T-helper 9 cell (primary cell): ENCODE measurements around the gene DNAH2.

Experiments used
- DNase-seq: peaks from one replicate; pipeline ENCODE4 v3.0.0-alpha.2; 2020

DNAH2 gene

DNA sequence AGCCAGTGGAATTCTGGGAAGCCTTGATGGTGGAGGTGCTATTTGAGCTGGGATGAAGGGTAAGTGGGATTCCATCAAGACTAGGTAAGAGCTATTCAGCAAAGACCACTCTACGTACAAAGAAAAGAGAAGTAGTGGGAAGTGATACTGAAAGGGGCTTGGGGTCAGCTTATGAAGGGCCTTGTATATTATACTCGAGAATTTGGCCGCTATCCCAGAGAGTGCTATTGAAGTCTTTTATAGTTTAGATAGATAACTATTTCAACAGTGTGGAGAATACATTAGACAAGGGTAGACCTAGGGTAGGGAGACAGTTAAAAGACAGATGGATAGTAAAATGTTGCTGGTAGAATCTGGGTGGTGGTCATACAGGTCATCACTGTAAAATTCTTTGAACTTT, 10.3 kb downstream of the DNAH2 start:
- no peak for DNase-seq

- DNase-seq = no peak
These were observed 12.3 kb downstream of the DNAH2 start for GRCh38 chr17:7729816-7730215.

GRCh38 chr17:7732981-7733539, 15.5 kb downstream of the DNAH2 start:
- DNase-seq = no peak

DNA sequence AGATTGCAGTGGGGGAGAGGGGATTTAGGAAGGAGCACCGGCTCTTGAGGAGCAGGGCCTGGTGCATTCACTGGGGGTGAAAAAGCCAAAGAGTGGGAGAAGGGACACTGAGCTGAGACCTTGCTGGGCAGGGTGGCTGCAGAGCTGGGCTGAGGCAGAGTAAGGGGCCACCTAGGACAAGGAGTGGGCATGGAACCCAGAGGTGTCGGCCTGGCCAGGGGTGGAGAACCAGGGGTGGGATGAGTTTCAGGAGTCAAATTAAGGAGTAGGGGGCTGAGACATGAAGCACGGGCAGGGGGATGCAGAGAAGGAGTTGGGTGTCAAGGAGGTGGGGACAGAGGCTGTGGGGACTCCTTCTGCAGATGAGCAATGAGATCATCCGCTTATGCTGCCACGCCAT, 20.1 kb downstream of the DNAH2 start:
- no peak for DNase-seq

GRCh38 chr17:7739746-7740145, 22.2 kb downstream of the DNAH2 start:
- DNase-seq = no peak

DNA sequence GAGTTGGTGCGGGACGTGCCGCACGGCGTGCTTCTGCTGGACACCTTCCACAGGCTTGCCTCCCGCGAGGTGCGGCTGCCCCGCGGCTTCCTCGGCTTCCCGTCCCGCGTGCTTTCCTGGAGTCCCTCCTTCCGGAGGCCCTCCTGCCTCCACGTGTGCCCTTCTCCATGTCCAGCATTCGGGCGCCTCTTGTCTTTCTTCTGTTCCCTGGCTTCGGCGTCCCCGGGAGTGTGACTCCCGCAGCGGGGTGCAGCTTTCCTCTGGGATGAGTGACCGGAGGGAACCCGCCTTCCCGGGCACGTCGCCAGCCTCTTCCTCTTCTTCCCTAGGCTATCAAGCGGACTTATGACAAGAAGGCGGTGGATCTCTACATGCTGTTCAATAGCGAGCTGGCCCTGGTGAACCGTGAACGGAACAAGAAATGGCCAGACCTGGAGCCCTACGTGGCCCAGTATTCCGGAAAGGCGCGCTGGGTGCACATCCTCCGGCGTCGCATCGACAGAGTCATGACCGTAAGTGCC, 23.0 kb downstream of the DNAH2 start:
- DNase-seq = no peak

DNA sequence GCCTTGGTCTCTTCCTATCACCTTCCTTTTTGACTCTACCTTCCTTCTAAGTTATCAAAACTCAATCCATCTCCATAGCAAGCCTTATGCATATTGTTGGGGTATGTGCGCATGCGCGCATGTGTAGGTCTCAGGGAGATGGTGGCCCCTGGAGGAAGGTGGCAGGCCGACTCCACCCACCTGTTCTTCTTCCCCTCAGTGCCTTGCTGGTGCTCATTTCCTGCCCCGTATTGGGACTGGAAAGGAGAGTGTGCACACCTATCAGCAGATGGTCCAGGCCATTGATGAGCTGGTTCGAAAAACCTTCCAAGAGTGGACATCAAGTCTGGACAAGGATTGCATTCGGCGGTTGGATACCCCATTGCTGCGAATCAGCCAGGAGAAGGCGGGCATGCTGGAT, 25.2 kb downstream of the DNAH2 start:
- no peak for DNase-seq

DNA sequence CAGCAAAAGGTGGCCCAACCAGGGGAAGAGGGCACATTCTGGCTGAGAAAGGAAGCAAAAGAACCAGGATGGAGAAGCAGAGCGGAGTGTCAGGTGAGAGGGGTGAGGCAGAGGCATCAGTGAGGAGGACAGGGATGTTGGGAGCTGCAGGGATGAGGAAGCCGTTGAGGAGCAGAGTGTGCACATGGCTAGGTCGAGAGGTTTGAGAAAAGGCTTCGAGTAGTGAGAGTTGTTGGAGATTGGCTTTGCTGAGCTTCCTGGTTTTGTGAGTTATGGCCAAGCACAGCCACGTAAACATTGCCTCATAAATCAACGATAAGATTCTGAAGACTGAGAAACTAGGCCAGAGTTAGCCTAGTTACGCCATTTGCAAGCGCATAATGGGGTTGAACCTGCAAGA, 26.9 kb downstream of the DNAH2 start:
- no peak for DNase-seq

GRCh38 chr17:7745748-7746470, 28.4 kb downstream of the DNAH2 start:
- DNase-seq = no peak

DNA sequence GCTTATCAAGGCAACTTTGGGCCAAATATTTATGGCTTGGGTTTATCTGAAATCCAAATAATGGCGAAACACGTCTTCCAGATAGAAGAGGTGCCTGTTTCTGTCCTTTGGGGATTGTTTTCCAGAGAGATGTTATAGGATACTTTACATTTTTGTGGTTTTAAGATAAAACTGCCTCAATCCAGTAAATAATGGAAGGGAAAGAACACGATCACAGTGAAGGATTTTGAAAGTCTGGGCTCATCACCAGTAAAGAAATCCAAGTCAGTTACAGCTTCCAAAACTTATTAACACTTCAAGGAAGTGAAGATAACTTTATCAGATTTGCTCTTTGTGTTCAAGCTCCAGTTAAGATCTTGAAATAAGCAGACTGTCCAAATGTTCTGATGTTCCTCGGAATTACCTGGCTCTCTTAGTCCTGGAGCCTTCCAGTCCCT, 30.1 kb downstream of the DNAH2 start:
- DNase-seq = no peak

DNA sequence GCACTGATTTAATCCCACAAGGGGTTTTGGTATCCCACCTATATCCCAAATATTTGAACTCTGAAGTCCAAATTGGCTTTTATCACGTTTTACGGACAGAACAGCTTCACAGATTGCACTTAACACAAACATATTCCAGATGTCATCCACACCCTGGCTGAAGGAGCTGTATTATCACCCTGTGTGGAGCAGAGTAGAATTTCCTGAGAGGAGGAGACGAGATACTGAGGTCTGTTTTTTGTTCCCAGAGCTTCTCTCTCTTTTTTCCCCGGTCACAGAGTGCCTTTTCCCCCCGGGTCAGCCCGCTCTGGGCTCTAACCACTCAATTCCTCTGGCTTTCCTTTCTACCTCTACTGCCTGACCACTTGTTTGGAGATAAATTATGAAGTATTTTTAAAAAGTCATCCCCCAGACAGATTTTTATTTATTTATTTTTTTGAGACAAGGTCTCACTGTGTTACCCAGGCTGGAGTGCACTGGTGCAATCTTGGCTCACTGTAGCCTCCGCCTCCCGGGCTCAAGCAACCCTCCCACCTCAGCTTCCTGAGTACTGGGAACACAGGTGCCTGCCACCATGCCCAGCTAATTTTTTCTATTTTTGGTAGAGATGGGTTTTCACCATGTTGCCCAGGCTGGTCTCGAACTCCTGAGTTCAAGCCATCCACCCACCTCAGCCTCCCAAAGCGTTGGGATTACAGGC, 30.7 kb downstream of the DNAH2 start:
- DNase-seq = no peak

GRCh38 chr17:7750321-7750821, 32.8 kb downstream of the DNAH2 start:
- DNase-seq = no peak

DNA sequence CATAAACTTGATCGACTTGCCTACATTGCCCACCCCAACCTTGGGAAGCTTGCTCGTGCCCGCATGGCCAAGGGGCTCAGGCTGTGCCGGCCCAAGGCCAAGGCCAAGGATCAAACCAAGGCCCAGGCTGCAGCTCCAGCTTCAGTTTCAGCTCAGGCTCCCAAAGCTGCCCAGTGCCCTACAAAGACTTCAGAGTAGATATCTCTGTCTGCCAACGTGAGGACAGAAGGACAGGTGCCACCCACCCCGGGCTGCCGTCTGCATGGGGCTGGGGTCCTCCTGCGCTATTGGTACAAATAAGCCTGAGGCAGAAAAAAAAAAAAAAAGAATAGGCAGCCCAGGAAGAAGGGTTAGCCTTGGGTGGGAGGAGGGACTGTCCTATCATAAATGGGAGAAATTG, 37.1 kb downstream of the DNAH2 start:
- no peak for DNase-seq

DNA sequence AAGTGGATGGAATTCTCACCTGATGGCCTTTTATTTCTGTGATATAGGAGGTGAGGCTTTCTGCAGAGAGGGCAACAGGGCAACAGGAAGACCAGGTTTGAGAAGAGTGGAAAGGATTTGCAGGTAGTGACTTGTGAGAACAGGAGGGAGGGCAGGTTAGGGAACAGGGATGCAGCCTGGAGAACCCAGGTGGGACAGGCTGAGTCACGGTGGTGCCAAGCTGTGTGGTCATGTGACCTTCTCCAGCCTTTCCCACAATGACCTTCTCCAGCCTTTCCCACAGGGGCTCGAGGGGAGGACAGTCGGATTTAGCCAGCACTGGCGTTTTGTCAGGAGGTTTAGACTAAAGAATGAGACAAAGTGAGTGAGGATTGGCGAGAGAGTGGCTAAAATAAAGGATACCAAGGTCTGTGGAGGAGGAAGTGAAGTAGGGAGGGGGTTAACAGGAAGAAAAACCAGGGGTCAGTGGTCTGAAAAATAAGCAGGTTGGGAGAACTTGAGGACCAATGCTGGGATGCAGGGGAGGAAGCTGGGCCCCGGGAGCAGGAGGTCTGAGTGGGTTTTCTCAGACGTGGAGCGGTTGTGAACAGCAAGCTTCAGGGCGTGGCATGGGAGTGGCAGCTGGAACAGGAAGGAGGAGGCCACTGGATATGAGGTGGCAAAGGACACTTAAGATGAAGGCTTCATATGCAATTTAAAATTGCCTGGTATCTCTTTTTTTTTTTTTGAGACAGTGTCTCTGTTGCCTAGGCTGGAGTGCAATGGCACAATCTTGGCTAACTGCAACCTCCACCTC, 37.7 kb downstream of the DNAH2 start:
- no peak for DNase-seq

GRCh38 chr17:7756968-7757367, 39.4 kb downstream of the DNAH2 start:
- DNase-seq = no peak

GRCh38 chr17:7763919-7764318, 46.4 kb downstream of the DNAH2 start:
- DNase-seq = no peak

- no peak for DNase-seq
These were observed 49.5 kb downstream of the DNAH2 start for GRCh38 chr17:7767004-7767403.

DNA sequence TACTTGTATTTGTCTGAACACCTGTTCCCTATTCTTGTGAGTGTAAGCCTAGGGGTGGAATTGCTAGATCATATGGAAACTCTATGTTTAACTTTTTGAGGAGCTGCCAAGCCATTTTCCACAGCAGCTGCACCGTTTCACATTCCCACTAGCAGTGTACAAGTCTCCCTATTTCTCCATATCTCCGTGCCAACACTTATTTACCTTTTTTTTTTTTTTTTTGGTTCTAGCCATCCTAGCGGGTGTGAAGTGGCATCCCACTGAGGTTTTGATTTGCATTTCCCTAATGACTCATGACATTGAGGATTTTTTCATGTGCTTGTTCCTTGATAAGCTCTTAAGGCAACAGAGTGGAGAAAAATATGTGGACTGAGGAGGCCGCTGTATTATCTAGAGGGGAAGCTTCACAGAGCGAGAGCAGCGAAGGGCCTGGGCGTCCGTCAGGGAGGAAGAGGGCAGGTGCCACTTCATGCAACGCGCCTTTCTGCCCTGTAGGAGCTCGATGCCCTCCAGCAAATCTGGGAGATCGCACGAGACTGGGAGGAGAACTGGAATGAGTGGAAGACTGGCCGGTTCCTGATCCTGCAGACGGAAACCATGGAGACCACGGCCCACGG, 50.0 kb downstream of the DNAH2 start:
- no peak for DNase-seq

- DNase-seq = no peak
These were observed 52.3 kb downstream of the DNAH2 start for GRCh38 chr17:7769854-7770253.

DNA sequence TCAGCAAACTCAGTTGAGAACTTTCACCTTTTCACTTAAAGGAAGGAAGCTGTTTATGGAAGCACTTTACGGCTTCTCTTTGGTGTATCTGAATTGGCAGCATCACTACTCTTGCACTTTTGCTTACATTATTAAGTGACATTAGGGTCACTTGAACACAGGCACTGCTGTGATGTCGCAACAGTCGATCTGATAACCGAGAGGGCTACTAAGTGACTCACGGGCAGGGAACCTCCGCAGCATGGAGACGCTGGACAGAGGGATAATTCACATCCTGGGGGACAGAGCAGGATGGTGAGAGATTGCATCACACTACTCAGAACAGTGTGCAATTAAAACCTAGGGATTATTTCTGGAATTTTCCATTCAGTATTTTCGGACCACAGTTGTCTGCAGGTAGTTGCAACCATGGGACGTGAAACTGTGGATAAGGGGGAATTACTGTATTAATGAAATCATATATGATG, 56.5 kb downstream of the DNAH2 start:
- DNase-seq = no peak

- no peak for DNase-seq
These were observed 57.5 kb downstream of the DNAH2 start for GRCh38 chr17:7775051-7775450.

DNA sequence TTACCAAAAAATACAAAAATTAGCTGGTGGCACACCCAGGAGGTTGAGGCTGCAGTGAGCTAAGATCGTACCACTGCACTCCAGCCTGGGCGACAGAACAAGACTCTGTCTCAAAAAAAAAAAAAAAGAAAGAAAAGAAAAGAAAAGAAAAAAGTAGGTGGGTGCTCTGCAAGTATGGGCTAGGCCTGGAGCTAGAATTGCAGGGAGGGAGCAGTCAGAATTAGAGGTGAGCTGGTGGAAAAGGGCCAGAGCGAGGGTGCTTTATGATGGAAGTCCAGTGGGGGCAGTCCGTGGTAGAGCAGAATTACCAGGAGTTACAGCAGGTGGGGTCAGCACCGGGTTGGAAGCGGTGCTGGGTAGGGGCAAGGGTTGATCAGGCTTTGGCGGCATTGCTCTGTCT, 59.5 kb downstream of the DNAH2 start:
- no peak for DNase-seq
